Sigmoid colon (tissue), 7 donors: ENCODE measurements around the gene PARL. TPM values are rescaled to one million over a fixed set of nuclear protein-coding genes. Genes with fewer than 3 reads are reported as not detected.

Experiments
- DNase-seq: peaks from one replicate; pipeline ENCODE4 v3.0.0-alpha.2; 2019
- H3K27ac ChIP-seq, 4 donors: fragments of 200-600 bp; sonication (generic); one replicate each; pipeline ENCODE4 v1.5.1; 2016 to 2019; ENCODE audit warnings: mild to moderate bottlenecking in 1 of 4
- H3K27me3 ChIP-seq, 3 donors: fragments of 200-600 bp; sonication (generic); one replicate each; pipeline ENCODE4 v1.5.1; 2019; ENCODE audit warnings: mild to moderate bottlenecking in 1 of 3
- H3K36me3 ChIP-seq, 4 donors: fragments of 200-600 bp; sonication (generic); one replicate each; pipeline ENCODE4 v1.5.1; 2016 to 2019
- H3K4me1 ChIP-seq, 4 donors: fragments of 200-600 bp; sonication (generic); one replicate each; pipeline ENCODE4 v1.5.1; 2017 to 2019
- H3K4me3 ChIP-seq, 4 donors: fragments of 200-600 bp; sonication (generic); one replicate each; pipeline ENCODE4 v1.5.1; 2017 to 2019; ENCODE audit warnings: mild to moderate bottlenecking in 2 of 4, moderate library complexity in 1 of 4
- H3K9me3 ChIP-seq, 4 donors: fragments of 200-600 bp in 3 of 4; sonication (generic) in 3 of 4; one replicate each; pipeline versions ENCODE4 v1.5.1 to v1.6.1; 2013 to 2019
- CTCF ChIP-seq, 4 experiments: fragments of 450-650 bp in 3 of 4; fragments of 200-600 bp in 1 of 4; IDR thresholded peaks; one replicate each; pipeline ENCODE4 v1.5.1; 2016 to 2019; ENCODE audit warnings: antibody characterized with exemption in 4 of 4, mild to moderate bottlenecking in 3 of 4, moderate library complexity in 2 of 4
- EP300 ChIP-seq, 4 donors: sonication (generic); formaldehyde crosslinking; IDR thresholded peaks; one replicate each; pipeline ENCODE4 v1.6.1; 2017; ENCODE audit warnings: antibody characterized with exemption in 4 of 4
- POLR2A ChIP-seq, 2 donors: fragments of 450-650 bp; IDR thresholded peaks; one replicate each; pipeline ENCODE4 v1.6.1; 2016; ENCODE audit warnings: antibody characterized with exemption in 2 of 2, mild to moderate bottlenecking in 2 of 2, moderate library complexity in 2 of 2
- POLR2AphosphoS5 ChIP-seq, 4 donors: sonication (generic); formaldehyde crosslinking; IDR thresholded peaks; one replicate each; pipeline ENCODE4 v1.6.1; 2017; ENCODE audit warnings: antibody characterized with exemption in 4 of 4
- WGBS, 2 donors: extraction: QIAGEN DNeasy Blood & Tissue Kit; methylation state at CpG; one replicate each; pipeline ENCODE4 v1.1.7; 2013; 5-methylcytosine and 5-hydroxymethylcytosine counted together
- intact Hi-C: fragments of 100-400 bp; cut with DNase I; formaldehyde crosslinking; loops from one replicate; pipeline ENCODE4 v1.15.1; 2023
- polyA plus RNA-seq, 3 donors: library from polyadenylated mRNA; stranded (reverse); fragments of 200-250 nt; gene quantifications; one replicate each; pipeline ENCODE4 v1.2.3, GENCODE V29; 2013
- total RNA-seq, 4 donors: library from RNA; depleted of rRNA; stranded (reverse); fragments of >200 nt; gene quantifications; one replicate each; pipeline ENCODE4 v1.1.0, GENCODE V29; 2016
- donor health status: healthy with polysubstance abuse.
- donor health status: Bipolar disorder and iron deficiency.
- donor health status: healthy.

The PARL gene
- total and polyA plus RNA-seq, 7 donors, result 52.1 to 87.9 (median 58.3) TPM

- intact Hi-C loops, result loop anchor here (1.0 to 5.0 kb wide), 3 partner anchors 122 to 355 kb away; partner anchors contain the start of genes ABCC5 and EIF2B5
- H3K27me3 ChIP-seq, result peaks cover 0 to 22% (median 0%) of the 10 kb centered on the region in 3 donors
- H3K36me3 ChIP-seq, result no peaks in the 10 kb centered on the region
- no peak overlapping the region for H3K27ac ChIP-seq
- no peaks in the 10 kb centered on the region for H3K9me3 ChIP-seq
- WGBS, 2 donors, result 87 to 92% methylated on average over 6 of the region's 6 CpGs
- no peak for TF ChIP-seq POLR2AphosphoS5 (IDR thresholded peaks at IDR 0.05)
- TF ChIP-seq CTCF (IDR thresholded peaks at IDR 0.05), result no peak
- no peak for TF ChIP-seq EP300 (IDR thresholded peaks at IDR 0.05)
- no peak for TF ChIP-seq POLR2A (IDR thresholded peaks at IDR 0.05)
- peaks cover 0 to 5% (median 0%) of the 10 kb centered on the region in 4 donors for H3K4me1 ChIP-seq
- no peak for DNase-seq
- H3K4me3 ChIP-seq, result no peak overlapping the region
Measured at GRCh38 chr3:183895774-183896173, 11.1 kb upstream of the PARL start.

GRCh38 chr3:183895296-183895695 lies 10.6 kb upstream of the PARL start:
- peaks cover 0 to 22% (median 0%) of the 10 kb centered on the region in 3 donors for H3K27me3 ChIP-seq
- DNase-seq, result no peak
- H3K36me3 ChIP-seq, result no peaks in the 10 kb centered on the region
- no peak overlapping the region for H3K4me3 ChIP-seq
- 18 to 19% methylated on average over 5 of the region's 5 CpGs for WGBS, 2 donors
- no peak overlapping the region for H3K27ac ChIP-seq
- TF ChIP-seq POLR2A (IDR thresholded peaks at IDR 0.05) (no peak), CTCF (IDR thresholded peaks at IDR 0.05) (peak; percentile 52 to 60 (median 58))
- intact Hi-C loops, result loop anchor here (1.0 to 5.0 kb wide), 3 partner anchors 122 to 355 kb away; partner anchors contain the start of genes ABCC5 and EIF2B5
- H3K9me3 ChIP-seq, result no peaks in the 10 kb centered on the region
- peaks cover 0 to 5% (median 0%) of the 10 kb centered on the region in 4 donors for H3K4me1 ChIP-seq

GRCh38 chr3:183892610-183893214 lies 8.0 kb upstream of the PARL start:
- intact Hi-C loops, result no loop called here
- H3K36me3 ChIP-seq, result no peaks in the 10 kb centered on the region
- no peak for DNase-seq
- 20 to 56% methylated on average over 9 of the region's 9 CpGs for WGBS, 2 donors
- no peaks in the 10 kb centered on the region for H3K9me3 ChIP-seq
- H3K4me3 ChIP-seq, result no peak overlapping the region
- TF ChIP-seq POLR2AphosphoS5 (IDR thresholded peaks at IDR 0.05), result peak in 2 of 4 donors; percentile 10 to 49
- no peak for TF ChIP-seq POLR2A (IDR thresholded peaks at IDR 0.05)
- TF ChIP-seq CTCF (IDR thresholded peaks at IDR 0.05), result no peak
- H3K27me3 ChIP-seq, result peaks cover 0 to 20% (median 0%) of the 10 kb centered on the region in 3 donors
- H3K27ac ChIP-seq, result no peak overlapping the region
- H3K4me1 ChIP-seq, result peaks cover 0 to 5% (median 0%) of the 10 kb centered on the region in 4 donors

- H3K27ac ChIP-seq, result peak overlapping the region in 1 of 4 donors; percentile 76
- WGBS, 2 donors, result 95 to 97% methylated on average over 10 of the region's 10 CpGs
- peaks cover 0 to 27% (median 25%) of the 10 kb centered on the region in 4 donors for H3K4me1 ChIP-seq
- intact Hi-C loops, result no loop called here
- H3K27me3 ChIP-seq, result no peaks in the 10 kb centered on the region
- no peaks in the 10 kb centered on the region for H3K9me3 ChIP-seq
- H3K36me3 ChIP-seq, result no peaks in the 10 kb centered on the region
- no peak for DNase-seq
- no peak overlapping the region for H3K4me3 ChIP-seq
- TF ChIP-seq CTCF (IDR thresholded peaks at IDR 0.05) (no peak), POLR2A (IDR thresholded peaks at IDR 0.05) (no peak), POLR2AphosphoS5 (IDR thresholded peaks at IDR 0.05) (no peak), EP300 (IDR thresholded peaks at IDR 0.05) (no peak)
Measured at GRCh38 chr3:183885766-183886165, 1.1 kb upstream of the PARL start.

GRCh38 chr3:183884097-183884426 lies 618 bp downstream of the PARL start:
- H3K9me3 ChIP-seq, result no peaks in the 10 kb centered on the region
- WGBS, 2 donors, result 1 to 2% methylated on average over 9 of the region's 9 CpGs
- H3K4me3 ChIP-seq, result peak overlapping the region; percentile 76 to 99 (median 84)
- no peaks in the 10 kb centered on the region for H3K36me3 ChIP-seq
- H3K4me1 ChIP-seq, result peaks cover 0 to 27% (median 25%) of the 10 kb centered on the region in 4 donors
- peak overlapping the region; percentile 74 to 84 (median 80) for H3K27ac ChIP-seq
- intact Hi-C loops, result no loop called here
- no peak for DNase-seq
- TF ChIP-seq POLR2AphosphoS5 (IDR thresholded peaks at IDR 0.05) (no peak), POLR2A (IDR thresholded peaks at IDR 0.05) (no peak), CTCF (IDR thresholded peaks at IDR 0.05) (no peak), EP300 (IDR thresholded peaks at IDR 0.05) (no peak)
- no peaks in the 10 kb centered on the region for H3K27me3 ChIP-seq
